NT2/D1 (cell line): Measurements from ENCODE around the gene CCDC83.

Experiments
- SUZ12 ChIP-seq: IDR thresholded peaks from 2 replicates; pipeline ENCODE4 v1.6.1; 2011; ENCODE audit not compliant: insufficient read length, insufficient read depth; ENCODE audit errors: extremely low read depth
- YY1 ChIP-seq: IDR thresholded peaks from 2 replicates; pipeline ENCODE4 v1.6.1; 2011; ENCODE audit not compliant: insufficient read length, insufficient read depth
- ZNF274 ChIP-seq: IDR thresholded peaks from 2 replicates; pipeline ENCODE4 v1.6.1; 2011; ENCODE audit warnings: mild to moderate bottlenecking, low read depth, low read length

DNA sequence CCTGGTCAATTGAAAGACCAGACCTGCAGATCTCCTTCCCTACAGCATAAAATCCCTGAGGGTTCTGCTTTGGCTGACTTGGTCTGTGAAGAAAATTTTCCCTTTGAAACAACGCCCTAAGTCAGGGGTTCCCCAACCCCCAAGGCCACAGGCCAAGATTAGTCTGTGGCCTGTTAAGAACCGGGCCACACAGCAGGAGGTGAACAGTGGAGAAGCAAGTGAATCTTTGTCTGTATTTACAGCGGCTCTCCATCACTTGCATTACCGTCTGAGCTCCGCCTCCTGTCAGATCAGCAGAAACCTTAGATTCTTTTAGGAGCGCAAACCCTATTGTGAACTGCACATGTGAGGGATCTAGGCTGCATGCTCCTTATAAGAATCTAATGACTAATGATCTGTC lies 38.2 kb downstream of the CCDC83 start:
- TF ChIP-seq SUZ12, result no peak
- TF ChIP-seq ZNF274, result no peak
- no peak for TF ChIP-seq YY1
